OCI-LY7 (cell line): ENCODE results near the gene PARD3B.

Source experiments
- EZH2phosphoT487 ChIP-seq: fragments of 200-600 bp; sonication (generic); IDR thresholded peaks from 2 replicates; pipeline ENCODE4 v1.6.1; 2018; ENCODE audit warnings: low read depth, borderline replicate concordance, mild to moderate bottlenecking, mixed run types, antibody characterized with exemption, low read length, moderate library complexity, mixed read lengths
- TF ChIP-seq, protein P1 (sequence below): fragments of 200-600 bp; sonication (generic); conservative IDR thresholded peaks from 2 replicates; pipeline ENCODE4 v1.5.1; 2014; ENCODE audit warnings: mild to moderate bottlenecking, antibody characterized with exemption, low read length, moderate library complexity, mixed read lengths

DNA sequence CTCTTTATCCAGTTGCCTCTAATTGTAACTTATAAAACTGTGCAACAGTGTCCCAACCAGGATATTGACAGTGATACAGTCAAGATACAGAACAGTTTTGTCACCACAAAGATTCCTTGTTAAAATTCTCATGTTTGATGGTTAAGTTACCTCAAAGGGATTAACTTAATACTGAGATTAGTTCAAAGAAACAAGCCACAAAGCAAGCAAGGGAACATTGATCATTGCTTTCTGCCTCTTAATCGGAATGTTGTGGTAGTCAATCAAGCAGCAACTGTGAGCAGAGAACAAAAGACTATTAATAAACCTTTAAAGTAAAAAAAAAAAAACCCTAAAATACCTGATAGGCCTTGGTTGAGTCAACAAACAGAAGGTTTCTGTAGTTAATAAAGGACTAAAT lies 352.3 kb downstream of the PARD3B start:
- TF ChIP-seq, protein P1, sequence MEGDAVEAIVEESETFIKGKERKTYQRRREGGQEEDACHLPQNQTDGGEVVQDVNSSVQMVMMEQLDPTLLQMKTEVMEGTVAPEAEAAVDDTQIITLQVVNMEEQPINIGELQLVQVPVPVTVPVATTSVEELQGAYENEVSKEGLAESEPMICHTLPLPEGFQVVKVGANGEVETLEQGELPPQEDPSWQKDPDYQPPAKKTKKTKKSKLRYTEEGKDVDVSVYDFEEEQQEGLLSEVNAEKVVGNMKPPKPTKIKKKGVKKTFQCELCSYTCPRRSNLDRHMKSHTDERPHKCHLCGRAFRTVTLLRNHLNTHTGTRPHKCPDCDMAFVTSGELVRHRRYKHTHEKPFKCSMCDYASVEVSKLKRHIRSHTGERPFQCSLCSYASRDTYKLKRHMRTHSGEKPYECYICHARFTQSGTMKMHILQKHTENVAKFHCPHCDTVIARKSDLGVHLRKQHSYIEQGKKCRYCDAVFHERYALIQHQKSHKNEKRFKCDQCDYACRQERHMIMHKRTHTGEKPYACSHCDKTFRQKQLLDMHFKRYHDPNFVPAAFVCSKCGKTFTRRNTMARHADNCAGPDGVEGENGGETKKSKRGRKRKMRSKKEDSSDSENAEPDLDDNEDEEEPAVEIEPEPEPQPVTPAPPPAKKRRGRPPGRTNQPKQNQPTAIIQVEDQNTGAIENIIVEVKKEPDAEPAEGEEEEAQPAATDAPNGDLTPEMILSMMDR = no peak
- no peak for TF ChIP-seq EZH2phosphoT487
